ENCODE results near the gene AOPEP.

GRCh38 chr9:95044731-95045508, 318.4 kb downstream of the AOPEP start:
- TF ChIP-seq, protein P1, sequence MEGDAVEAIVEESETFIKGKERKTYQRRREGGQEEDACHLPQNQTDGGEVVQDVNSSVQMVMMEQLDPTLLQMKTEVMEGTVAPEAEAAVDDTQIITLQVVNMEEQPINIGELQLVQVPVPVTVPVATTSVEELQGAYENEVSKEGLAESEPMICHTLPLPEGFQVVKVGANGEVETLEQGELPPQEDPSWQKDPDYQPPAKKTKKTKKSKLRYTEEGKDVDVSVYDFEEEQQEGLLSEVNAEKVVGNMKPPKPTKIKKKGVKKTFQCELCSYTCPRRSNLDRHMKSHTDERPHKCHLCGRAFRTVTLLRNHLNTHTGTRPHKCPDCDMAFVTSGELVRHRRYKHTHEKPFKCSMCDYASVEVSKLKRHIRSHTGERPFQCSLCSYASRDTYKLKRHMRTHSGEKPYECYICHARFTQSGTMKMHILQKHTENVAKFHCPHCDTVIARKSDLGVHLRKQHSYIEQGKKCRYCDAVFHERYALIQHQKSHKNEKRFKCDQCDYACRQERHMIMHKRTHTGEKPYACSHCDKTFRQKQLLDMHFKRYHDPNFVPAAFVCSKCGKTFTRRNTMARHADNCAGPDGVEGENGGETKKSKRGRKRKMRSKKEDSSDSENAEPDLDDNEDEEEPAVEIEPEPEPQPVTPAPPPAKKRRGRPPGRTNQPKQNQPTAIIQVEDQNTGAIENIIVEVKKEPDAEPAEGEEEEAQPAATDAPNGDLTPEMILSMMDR (IDR thresholded peaks at IDR 0.05; ENCODE audit: low read length): no peak
- TF ChIP-seq EZH2 (optimal IDR thresholded peaks at IDR 0.05; ENCODE audit: low read depth, low read length): no peak

Measured in MM.1S (cell line).